Measurements from ENCODE around the gene BORCS5.
A peak's percentile ranks its signal among the peaks of the same experiment; 100 is the strongest.

Gene BORCS5

GRCh38 chr12:12353276-12353675, 3.6 kb upstream of the BORCS5 start:
- no peak for DNase-seq (ENCODE audit: low read depth)

DNA sequence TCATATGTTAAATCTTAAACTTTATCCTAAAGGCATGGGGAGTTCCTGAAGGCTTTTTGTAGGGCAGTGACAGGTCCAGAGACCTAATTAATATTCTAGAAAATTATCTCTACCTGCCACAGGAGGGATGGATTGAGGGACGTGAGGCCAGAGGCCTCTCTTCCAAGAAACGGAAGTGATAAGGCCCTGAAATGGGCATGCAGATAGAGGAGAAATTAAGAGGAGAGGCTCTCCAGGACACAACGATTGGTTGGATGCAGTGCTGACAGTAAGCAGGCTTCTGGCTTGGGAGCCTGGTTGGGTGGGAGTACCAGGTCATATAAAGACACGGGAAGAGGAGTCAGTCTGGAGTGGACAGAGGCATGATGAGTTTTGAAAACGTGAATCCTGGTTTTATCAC, 3.1 kb upstream of the BORCS5 start:
- DNase-seq (ENCODE audit: low read depth): no peak

DNA sequence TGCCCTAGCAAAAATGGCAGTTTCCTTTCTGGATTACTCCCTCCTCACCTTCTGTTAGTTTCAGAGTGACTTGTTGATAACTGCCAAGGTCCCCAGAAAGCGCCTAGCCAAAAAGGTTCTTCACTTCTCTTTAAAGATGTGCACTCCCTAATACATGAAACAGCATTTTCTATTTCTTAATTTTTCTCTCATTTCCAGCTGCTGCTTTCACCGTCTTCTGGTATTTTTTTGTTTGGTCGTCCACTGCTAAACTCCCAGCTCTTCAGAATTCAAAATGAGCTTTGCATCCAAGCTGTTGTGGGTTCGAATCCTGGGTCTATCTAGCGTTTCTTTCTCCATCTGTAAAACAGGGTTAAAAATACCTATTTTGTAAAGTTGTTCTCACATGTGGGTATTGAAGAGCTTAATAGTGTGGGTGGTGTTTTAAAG, 397 bp upstream of the BORCS5 start:
- DNase-seq (ENCODE audit: low read depth): no peak

DNA sequence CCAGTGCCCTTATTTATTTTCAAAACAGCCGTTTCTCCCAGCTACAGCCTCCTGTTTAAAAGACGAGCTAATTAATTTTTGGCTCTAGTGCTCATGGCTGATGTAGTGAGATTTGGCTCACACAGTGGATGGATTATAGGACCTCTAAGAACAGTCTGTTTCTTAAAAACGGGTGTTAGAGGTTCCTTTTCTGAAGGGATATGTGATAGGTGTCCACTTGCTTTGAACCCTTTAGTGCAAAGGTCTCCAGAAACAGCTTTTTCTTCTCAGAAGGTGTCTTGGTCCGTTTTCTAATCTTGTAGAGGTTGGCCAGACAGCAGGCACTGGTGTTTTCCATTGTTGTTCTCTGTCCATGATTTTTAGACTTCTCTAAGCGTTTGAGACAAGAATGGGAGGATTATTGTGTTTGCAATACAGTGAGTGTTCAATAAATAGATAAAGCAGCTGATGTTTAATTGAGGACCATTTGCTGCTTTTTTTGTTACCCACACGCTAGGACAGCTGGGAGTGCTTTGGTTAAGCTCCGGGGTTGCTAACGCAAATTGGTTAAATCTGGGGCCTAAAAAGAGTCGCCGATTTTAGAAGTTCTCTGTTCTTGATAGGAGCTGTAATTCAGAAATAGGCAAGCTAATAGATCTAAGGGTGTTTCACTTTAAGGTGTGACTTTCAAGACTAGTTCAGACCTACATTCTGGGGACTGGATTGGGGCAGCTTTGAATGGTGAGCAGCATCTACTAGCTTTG, 1.0 kb downstream of the BORCS5 start:
- no peak for DNase-seq (ENCODE audit: low read depth)

DNA sequence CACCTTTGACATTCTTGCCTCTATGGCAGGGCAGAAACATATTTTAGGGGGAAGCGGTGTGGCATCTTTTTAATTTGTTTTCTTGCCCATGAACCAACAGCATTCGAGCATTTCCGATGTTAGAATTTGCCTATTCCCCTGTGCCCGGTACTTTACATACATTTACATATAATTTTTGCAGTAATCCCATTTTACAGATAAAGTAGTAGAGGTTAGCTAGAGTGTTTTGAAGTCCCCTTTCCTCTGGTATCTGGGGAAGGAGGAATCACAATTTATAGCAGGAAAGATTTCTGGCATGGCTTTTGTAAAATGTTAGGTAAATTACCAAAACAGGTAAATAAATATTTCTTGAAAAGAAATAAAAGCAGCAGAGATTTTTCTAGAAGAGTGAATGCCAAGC, 1.6 kb downstream of the BORCS5 start:
- no peak for DNase-seq (ENCODE audit: low read depth)

- DNase-seq (ENCODE audit: low read depth): no peak
Observed at GRCh38 chr12:12364787-12365445, 8.0 kb downstream of the BORCS5 start.

- no peak for DNase-seq (ENCODE audit: low read depth)
Observed at GRCh38 chr12:12365446-12365802, 8.5 kb downstream of the BORCS5 start.

DNA sequence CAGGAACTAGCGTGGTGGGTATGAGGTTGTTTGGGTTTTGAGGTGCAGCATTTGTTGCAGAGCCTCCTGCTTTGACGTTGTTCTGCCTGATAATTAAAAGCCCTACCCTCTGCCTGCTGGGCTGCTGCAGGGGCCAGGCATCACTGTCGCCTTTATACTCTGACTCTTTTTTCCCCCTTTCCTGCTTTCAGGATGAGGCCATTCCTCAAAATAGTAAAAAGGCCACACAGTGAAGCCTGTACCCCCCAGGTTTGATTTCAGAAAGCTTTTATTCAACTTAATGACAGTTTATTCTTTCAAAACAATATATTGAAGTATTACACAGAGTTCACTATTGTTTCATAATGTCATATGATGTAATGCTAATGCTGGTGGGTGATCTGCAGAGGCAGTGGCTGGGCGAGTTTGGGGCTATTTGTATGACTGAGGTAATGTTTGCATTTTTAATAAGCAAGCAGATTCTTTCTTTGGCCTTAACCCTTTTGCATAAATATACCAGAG, 9.1 kb downstream of the BORCS5 start:
- DNase-seq (ENCODE audit: low read depth): no peak

DNA sequence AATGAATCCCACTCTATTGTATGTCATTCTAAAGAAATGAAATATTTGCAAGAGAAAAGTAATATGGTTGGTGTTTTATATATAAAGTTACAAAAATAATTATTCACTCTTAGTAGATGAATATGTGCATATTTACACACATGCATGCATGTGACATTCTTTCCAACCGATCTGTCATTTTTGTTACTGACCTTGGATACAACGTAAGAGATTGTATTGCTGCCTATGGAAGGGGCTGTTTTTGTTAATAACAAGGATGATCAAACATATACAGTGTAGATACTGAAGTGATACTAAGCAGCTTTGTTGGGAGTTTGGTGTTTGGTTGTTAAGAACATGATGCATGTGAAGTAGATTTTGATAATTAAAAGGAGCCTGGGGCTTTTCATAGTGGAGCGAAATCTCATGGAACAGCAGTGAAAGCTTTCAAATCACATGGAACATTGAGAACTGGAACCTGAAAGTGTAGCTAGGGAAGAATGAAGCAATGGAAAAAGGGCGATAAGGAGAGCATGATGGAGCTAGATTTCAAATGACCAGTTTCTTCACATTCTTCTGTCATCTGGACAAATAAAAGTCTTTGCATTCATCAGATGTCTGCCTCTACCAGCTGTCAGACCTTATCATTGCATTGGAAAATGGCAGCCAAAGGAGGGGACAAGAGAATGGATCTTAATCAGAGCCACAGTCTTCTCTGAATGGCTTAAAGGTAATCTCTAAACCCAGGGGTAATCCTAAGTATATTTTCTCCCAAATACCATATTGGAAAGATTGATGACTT, 10.0 kb downstream of the BORCS5 start:
- no peak for DNase-seq (ENCODE audit: low read depth)

- DNase-seq (ENCODE audit: low read depth): no peak
Observed at GRCh38 chr12:12367482-12367998, 10.7 kb downstream of the BORCS5 start.

DNA sequence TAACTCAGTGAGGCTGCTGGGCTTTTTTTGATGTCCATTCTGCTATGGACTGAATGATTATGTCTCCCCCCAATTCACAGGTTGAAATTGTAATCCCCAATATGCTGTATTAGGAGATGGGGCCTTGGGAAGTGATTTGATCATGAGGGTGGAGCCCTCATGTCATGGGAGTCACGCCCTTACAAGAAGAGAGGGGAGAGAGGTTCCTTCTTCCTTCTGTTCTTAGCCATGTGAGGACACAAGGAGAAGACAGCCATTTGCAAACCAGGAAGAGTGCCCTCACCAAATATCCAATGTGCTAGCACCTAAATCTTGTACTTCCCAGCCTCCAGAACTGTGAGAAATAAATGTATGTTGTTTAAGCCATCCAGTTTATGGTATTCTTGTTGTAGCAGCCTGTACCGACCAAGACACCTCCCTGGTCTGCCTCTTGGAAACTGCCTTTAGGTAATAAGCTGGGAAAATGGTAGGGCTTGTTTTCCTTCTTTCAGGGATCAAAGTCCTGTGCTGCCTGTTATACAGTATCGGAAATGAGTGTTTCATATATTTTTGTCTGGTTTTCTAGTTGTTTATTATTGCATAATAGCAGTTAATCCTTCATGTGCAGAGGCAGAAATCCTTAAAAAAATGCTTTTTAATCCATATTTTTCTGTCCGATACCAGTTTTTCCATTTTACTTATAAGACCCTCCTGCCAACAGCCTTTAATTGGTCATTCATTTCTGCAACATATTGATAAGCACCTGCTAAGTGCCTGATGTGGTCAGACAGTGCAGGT, 16.3 kb downstream of the BORCS5 start:
- no peak for DNase-seq (ENCODE audit: low read depth)

DNA sequence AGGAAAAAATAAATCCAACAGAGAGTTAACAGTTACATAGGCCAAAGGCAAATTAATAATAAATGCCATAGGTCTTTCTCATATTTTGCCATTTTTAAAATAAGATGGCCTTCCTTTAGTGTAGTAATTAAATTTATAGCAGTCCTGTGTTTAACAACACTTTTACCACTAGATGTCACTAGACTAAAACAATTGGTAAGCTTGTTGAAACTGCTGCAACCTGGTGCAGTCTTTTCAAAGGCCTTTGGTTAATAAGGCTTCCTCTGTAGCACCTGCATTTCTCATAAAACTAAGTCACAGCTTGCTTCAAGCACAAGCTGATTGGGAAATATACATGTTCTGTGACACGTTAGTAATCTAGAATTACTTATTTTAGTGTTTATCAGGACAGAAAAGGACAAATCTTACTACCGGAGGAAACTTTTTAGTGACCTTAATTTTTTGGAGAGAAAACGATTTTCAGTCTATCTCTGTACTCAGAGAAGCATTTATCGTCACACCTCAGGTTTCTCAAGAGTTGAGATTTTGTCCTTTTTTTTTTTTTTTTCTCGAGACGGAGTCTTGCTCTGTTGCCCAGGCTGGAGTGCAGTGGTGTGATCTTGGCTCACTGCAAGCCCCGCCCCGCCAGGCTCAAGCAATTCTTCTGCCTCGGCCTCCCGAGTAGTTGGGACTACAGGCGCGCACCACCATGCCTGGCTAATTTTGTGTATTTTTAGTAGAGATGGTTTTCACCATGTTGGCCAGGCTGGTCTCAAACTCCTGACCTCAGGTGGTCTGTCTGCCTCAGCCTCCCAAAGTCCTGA, 20.0 kb downstream of the BORCS5 start:
- DNase-seq (ENCODE audit: low read depth): peak; percentile 14

DNA sequence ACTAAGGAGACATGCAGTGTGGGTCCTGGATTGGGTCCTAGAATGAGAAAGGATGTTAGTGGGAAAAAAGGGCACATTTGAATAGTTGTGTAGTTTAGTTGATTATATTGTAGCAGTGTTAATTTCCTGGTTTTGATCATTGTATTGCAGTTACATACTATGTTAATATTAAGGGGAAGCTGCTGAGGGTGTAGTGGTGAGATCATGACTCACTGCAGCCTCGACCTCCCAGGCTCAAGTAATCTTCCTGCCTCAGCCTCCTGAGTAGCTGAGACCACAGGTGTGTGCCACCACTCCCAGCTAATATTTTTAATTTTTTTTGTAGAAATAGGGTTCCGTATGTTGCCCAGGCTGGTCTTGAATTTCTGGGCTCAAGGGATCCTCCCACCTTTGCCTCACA, 21.7 kb downstream of the BORCS5 start:
- DNase-seq (ENCODE audit: low read depth): no peak

DNA sequence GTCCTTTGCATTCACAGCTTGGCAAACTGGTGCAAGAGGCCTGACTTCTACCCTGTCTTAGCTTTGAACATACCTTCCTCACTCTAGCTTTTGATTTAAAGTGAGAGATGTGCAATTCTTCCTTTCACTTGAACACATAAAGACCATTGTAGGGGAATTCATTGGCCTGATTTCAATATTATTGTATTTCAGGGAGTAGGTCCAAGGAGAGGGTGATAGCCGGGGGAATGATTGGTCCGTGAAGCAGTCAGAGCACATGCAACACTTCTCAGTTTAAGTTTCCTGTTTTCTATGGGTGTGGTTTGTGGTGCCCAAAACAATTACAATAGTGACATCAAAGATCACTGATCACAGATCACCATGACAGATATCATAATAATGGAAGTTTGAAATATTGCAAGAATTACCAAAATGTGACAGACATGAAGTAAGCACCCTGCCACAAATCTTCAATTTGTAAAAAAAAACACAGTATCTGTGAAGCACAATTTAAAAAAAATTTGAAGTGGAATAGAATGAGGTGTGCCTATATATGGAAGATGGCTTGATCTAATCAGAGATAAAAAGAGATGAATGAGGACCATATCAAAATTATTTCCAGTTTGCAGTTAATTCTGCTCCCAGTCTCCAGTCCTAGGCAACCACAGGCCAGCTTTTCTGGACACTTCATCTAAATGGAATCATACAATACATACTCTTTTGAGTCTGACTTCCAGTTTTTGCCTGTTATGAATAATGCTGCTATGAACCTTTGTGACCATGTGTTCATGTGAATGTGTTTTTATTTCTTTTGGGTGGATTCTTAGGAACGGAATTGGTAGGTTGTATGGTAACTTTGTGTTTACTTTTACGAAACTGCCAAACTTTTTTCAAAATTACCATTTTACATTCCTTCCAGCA, 23.2 kb downstream of the BORCS5 start:
- DNase-seq (ENCODE audit: low read depth): peak; percentile 41

DNA sequence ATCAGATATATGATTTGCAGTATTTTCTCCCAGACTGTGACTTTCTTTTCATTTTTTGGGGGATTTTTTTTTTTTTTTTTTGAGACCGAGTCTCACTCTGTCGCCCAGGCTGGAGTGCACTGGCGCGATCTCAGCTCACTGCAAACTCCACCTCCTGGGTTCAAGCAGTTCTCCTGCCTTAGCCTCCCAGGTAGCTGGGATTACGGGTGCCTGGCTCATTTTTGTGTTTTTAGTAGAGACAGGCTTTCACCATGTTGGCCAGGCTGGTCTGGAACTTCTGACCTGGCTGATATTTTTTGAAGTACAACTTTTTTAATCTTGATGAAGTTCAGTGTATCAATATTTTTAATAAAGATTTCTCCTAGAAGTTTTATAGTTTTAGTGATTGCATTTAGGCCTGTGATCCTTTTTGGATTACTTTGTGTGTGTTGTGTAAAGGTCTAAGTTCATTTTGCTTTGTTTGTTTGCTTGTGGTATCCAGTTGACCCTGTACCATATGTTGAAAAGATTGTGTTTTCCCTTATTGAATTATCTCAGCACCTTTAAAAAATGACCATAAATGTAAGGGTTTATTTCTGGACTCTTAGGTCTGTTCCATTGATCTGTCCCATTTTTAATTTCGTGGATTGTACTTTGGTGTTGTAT, 24.2 kb downstream of the BORCS5 start:
- no peak for DNase-seq (ENCODE audit: low read depth)

DNA sequence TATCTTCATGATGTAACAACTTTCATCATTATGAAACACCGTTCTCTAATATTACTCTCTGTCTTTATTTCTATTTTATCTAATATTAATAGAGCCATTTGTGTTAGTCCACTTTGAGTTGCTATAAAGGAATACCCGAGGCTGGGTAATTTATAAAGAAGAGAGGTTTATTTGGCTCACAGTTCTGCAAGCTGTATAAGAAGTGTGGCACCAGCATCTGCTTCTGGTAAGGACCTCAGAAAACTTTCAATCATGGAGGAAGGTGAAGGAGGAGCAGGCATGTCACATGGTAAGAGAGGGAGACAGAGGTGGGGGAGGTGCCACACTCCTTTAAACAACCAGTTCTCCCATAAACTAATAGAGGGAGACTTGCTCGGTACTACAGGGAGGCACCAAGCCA, 25.1 kb downstream of the BORCS5 start:
- no peak for DNase-seq (ENCODE audit: low read depth)

DNA sequence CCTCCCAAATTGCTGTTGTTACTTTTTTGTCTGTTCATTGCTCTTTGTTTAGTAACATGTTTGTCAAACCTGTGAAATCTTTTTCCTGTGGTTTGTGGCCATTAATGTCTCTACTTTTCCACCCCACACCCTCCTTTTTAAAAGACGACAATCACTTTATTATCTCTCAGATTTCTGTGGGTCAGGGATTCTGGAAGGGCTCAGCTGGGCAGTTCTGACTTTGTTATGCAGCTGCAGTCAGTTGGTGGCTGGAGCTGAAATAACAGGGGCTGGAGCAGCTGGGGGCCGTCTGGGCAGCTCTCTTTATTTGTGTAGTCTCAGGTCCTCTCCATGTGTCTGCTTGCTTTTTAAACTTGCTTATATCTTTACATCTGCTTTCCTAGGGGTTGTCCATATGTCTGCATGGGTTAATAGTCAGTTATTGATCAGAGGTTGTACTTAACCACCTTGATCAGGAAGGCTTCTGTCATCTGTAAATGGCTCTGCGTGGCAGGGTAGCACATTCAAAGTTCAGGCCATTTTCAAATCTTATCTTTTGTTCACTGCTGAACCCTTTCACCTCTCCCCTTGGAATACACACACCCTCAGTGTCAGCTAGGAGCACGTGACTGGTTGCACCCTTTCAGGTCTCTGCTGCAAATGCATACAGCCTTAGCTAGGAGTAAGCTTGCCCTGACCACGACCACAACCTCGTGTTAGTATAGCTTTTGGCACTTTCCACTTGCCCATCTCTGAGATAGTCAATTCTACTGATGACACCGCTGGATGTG, 27.9 kb downstream of the BORCS5 start:
- no peak for DNase-seq (ENCODE audit: low read depth)

DNA sequence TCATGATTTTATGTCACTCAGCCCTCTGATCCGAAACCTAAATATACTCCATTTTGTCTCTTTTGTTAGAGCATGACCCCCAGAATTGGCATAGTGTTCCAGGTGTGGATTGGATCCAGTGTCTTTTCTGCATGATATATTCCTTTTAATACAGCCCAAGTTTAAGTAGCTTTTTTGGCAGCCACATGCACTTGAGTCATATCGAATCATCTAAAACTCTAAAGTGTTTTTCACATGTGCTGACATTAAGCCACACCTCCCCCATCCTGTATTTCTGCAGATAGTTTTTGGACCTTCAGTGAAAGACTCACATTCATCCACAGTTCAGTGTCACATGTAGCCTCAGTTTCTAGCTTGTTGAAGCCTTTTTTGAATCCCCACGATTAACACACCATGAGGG, 30.6 kb downstream of the BORCS5 start:
- DNase-seq (ENCODE audit: low read depth): no peak

DNA sequence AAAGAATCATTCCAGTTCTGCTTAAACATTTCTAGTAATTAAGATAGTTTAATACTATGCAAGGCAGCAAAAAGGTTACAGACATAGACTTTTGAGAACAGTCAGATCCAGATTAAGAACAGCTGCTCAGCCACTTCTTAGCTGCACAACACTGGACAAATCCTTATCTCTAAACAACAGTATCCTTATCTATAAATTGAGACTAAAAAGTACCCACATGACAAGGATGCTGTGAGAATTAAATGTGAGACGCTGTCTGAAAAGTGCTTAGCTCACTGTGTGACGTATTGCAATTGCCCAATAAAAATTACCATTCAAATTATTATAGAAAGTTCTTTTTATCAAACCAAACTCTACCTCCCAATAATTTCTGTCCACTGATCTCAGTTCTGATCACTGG, 35.5 kb downstream of the BORCS5 start:
- DNase-seq (ENCODE audit: low read depth): no peak
